K562 (cell line): ENCODE results near the gene FUBP3.

ENCODE experiments used
- EGR1 ChIP-seq: fragments of 450-650 bp; conservative IDR thresholded peaks from 2 replicates; pipeline ENCODE4 v1.6.1; 2017; ENCODE audit warnings: mild to moderate bottlenecking
- FOS ChIP-seq: IDR thresholded peaks from 3 replicates; pipeline ENCODE4 v1.6.1; 2011; ENCODE audit not compliant: insufficient read length; ENCODE audit errors: extremely low read depth
- YY1 ChIP-seq, 3 experiments: IDR thresholded peaks; 2 replicates each; pipeline ENCODE4 v1.6.1; 2011; ENCODE audit warnings: low read length in 2 of 3, mild to moderate bottlenecking in 2 of 3, moderate library complexity in 2 of 3, borderline replicate concordance in 1 of 3, control low read depth in 1 of 3, low read depth in 1 of 3; ENCODE audit not compliant: insufficient read depth in 3 of 3, insufficient replicate concordance in 2 of 3, control insufficient read depth in 1 of 3, insufficient read length in 1 of 3; ENCODE audit errors: extremely low read depth in 1 of 3
- TF ChIP-seq, protein P1 (sequence below), 3 experiments: IDR thresholded peaks in 2 of 3; conservative IDR thresholded peaks in 1 of 3; 2 replicates each; pipeline ENCODE4 v1.5.1; 2011 to 2012; ENCODE audit warnings: low read length in 3 of 3, mild to moderate bottlenecking in 3 of 3, control low read depth in 2 of 3, improper control_type of control experiment in 1 of 3, inconsistent platforms in 1 of 3, low read depth in 1 of 3, mixed read lengths in 1 of 3, moderate library complexity in 1 of 3; ENCODE audit not compliant: insufficient read depth in 2 of 3

DNA sequence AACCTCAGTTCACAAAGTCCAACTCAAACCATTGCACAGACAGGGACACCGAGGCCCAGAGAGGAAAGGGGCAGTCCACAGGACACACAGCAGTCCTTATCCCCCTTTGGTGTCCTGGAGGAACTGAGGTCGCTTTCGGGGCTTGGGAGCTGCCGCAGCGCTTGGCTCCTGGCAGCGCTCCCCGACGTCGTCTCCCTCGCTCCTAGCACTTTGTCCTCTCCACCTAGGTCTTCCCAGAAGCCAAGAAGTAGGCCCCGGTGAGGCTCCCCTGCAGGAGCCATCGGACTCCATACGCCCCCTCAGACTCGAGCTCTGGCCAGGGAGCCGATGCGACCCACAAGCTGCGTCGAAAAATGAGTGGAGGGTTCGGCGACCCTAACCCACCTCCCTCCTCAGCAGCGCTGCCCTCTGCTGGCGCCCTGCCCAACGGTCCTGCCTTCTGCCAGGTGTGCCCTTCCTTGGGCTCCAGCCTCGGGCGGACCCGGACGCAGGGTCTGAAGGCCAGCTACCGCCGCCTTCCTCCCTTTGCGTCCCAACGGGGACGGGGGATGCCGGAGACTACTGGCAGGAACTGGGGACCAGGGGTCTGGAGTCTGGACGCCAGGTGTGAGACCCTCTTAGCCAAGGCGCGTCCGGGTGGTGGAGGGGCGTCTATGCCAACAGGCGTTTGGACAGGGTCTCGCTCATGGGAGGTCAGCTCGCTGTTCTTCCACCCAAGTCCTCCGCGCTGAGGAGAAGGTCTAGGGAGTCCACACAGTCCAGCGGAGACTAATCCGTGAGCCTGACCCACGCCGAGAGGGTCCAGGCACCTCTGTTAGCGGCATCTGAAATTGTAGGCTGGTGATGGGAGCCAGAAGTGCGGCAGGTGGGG is 83.0 kb downstream of the FUBP3 start:
- TF ChIP-seq YY1 (IDR thresholded peaks at IDR 0.05; ENCODE audit: borderline replicate concordance in 1 of 3, control insufficient read depth in 1 of 3, extremely low read depth in 1 of 3, insufficient read depth in 3 of 3, insufficient read length in 1 of 3, insufficient replicate concordance in 2 of 3, low read depth in 1 of 3, low read length in 2 of 3) (no peak), FOS (no peak), EGR1 (no peak)
- TF ChIP-seq, protein P1, sequence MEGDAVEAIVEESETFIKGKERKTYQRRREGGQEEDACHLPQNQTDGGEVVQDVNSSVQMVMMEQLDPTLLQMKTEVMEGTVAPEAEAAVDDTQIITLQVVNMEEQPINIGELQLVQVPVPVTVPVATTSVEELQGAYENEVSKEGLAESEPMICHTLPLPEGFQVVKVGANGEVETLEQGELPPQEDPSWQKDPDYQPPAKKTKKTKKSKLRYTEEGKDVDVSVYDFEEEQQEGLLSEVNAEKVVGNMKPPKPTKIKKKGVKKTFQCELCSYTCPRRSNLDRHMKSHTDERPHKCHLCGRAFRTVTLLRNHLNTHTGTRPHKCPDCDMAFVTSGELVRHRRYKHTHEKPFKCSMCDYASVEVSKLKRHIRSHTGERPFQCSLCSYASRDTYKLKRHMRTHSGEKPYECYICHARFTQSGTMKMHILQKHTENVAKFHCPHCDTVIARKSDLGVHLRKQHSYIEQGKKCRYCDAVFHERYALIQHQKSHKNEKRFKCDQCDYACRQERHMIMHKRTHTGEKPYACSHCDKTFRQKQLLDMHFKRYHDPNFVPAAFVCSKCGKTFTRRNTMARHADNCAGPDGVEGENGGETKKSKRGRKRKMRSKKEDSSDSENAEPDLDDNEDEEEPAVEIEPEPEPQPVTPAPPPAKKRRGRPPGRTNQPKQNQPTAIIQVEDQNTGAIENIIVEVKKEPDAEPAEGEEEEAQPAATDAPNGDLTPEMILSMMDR (IDR thresholded peaks at IDR 0.05 in 2 of 3, conservative IDR thresholded peaks at IDR 0.05 in 1 of 3; ENCODE audit: insufficient read depth in 2 of 3, low read depth in 1 of 3, low read length in 3 of 3): no peak
